A204.1 (cell line): ENCODE data around the gene SLC9A9.

Experiments used
- FAIRE-seq: peaks from 2 replicates; lab custom pipeline; 2012; peaks lifted over from hg19 to GRCh38; lab: Jason Lieb, UNC

Gene SLC9A9

DNA sequence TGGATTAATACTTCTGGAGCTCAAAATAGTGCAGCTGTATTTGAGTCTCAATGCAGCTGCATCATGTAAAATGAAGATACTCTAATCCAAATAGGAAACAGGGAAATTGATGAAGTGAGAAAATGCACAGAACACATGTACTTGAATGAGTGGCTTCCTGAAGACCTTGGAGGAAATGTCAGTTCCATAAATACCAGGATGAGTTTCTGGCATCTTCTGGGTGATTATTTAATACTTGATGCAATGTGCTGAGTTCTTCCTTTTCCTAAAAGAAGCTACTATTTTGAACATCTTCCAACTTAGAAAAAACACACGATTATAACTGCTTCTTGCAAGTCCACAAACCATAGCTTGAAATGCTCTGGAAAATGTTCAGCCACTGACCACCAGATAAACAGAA lies 162.8 kb downstream of the SLC9A9 start:
- FAIRE-seq = no peak

DNA sequence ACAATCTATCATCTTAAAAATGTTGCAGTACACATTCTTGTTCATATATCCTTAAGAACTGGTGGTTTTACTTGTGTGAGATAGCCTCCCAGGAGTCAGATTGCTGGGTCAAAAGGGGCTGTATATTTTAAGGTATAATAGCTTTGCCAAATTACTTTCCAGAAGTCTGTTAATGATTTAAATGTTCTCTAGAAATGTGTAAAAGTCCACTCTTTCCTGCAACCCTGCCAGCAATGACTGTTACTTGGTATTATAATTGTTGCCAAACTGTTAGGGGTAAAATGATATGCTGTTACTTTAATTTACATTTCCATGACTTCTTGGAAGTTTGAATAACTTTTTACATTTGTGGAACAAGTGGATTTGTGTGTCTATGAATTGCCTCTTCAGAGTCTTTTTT lies 170.8 kb downstream of the SLC9A9 start:
- FAIRE-seq = no peak

DNA sequence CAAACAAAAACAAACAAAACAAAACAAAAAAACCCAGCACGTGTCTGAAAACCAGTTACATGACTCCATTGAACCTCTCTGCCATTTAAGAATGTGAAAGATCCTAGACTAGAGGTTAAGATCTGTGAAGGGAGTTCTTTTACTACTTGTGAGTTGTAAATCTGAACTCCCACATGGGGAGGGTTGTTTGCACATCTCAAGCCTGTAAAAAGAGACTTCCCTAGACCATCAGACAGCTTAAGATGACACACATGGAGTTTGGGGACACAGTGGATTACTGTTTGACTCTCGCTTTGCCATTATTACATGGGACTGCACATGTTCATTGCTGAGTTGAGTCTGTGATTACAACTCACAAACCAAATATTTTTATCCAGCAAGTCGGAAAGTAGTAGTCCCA lies 171.5 kb downstream of the SLC9A9 start:
- FAIRE-seq = no peak

DNA sequence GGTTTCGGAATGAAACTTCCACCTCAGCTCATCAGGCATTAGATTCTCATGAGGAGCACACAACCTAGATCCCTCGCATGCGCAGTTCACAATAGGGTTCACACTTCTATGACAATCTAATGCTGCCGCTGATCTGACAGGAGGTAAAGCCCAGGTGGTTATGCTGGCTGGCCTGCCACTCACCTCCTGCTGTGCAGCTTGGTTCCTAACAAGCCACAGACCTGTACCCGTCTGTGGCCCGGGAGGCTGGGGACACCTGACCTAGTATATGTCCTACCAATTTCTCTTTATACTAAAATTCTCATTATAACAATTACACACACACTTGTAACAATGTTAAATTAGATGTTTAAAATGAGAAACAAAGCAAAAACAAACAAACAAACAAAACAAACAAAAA lies 172.2 kb downstream of the SLC9A9 start:
- FAIRE-seq = no peak

DNA sequence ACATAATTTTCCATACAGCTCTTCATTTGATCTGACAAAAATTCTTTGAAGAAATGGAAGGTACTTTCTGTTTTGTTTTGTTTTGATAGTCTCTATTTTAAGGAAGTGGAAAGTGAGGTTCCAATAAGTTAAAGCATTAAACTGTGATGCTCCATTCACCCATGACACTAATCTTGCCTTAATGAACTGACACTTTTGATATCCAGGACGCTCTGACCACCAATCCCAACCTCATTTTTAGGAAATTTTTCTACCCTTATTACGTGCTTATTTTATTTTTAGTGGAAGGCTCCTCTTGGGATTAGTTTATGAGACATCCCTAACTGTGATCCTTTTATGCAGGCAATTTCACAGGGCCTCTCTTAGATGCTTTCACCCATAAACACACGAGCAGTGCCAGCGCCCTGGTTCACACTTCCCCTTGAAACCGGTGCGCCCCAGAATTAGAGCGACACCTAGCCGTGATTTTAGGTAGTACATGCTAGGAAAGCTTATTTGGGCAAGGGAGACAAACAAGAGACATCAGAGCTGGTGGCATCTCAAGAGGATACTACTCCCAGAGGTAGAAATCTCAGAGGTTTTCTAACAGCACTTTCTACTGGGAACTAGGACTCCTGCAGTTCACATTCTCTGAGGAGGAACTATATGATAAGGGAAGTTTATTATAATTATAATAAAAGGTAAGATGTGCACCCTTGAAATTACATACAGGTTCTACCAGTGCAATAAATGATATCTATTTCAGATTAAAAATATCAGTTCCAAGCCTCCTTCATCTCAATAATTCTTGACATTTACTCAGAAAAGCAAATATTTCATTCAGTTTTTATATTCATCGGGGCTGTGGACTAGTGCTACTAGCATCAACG lies 173.9 kb downstream of the SLC9A9 start:
- FAIRE-seq = no peak

DNA sequence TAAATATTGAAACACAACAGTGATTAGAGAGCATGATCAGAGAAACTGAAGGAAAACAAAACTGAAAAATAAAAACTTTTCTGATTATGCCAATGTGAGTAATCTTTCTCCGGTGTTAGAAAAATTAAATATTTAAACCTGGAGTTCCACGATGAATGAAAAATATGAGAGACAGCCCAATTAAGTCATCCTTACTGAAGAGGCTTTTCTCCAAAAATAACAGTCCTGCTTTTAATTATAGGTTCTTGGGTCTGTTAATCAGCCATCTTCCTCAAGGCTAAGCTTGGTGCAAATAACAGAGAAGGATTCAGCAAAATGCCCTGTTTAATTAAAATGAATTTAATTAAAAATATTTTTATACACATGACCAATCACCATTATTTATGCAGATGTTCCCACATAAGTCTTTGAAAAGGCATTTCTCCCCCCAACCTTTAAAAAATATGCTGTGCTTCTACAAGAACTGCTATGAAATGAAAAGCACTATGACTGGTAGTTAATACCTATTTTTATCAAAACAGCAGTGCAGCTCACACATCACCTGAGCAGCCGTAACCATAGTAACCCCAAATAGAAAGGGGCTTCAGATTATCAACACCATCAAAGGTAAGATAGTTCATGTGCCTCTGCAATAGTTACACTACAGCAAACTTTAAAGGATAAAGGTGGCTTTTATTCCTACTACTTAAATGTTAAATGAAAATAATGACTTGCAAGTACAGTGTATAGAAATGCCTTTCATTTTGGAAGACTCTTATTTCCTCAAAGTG lies 175.7 kb downstream of the SLC9A9 start:
- no peak for FAIRE-seq

DNA sequence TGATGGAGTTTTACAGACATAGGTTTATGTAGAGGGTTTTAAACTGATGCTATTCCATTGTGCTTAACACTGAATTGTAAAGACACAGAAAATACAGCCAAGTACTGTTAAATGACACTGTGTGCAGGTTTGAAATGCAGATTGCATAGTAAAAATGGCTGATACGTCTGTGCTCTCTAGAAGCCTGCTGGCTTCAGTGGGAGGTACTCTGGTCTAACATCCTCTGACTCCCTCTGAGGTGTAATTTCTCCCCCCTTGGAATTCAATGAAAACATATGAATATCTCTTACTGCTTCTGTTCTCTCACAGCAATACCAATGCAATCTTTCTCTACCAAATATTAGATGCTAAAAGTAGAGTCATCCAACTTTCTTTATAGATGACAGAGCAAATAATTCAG lies 176.6 kb downstream of the SLC9A9 start:
- no peak for FAIRE-seq

DNA sequence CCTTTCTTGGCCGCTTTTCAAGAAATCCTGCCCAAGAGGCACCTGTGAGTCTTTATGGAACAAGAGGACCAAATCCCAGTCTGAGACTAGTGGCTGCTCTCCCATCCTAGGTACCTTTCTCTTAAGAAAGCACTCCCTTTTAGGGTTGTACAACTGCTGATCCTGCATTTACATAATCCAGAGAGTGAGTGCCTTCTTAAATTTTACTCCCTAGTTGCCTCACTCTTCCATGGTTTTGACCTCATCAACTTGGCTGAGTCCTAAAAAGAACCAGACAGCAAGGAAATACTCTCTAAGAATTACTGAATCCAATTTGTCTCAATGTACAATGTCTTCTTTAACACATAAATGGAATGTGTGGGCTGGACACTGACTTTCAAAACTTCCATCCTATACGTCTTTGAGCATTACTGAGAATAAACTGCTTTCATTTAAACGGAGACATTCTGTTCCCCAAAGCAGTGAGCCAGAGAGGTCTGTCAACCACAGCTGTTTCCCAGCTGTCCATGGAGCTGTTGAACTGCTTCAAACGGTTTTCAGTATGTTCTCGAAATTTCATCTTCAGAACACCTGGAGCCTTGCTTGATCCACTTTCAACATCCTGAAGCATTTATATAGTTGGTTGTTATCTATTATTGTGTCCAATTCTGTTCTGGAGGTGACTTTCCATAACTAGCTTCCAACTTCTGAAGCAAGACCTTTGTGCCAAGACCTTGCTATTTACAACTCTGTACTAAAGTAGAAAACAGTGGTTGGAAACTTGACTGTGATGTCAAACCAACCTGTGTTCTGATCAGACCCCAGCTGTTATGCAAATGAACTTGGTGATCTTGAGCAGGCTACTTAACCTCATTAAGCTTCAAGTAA lies 179.1 kb downstream of the SLC9A9 start:
- FAIRE-seq = no peak

DNA sequence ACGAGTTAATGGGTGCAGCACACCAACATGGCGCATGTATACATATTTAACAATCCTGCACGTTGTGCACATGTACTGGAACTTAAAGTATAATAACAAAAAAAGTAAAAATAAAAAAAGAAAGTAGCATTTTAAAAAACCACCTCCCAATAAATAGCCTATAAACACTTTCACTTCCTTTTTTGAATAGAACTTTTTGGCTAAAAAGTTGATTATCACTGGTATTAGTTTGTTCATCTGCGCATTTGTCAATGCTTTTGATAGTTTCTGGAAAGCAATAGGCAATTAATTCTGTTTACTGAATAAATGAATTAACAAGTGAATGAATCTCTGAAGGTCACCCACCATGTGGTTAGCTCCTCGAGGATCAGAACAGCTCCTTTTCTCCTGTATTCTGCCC lies 179.9 kb downstream of the SLC9A9 start:
- no peak for FAIRE-seq

DNA sequence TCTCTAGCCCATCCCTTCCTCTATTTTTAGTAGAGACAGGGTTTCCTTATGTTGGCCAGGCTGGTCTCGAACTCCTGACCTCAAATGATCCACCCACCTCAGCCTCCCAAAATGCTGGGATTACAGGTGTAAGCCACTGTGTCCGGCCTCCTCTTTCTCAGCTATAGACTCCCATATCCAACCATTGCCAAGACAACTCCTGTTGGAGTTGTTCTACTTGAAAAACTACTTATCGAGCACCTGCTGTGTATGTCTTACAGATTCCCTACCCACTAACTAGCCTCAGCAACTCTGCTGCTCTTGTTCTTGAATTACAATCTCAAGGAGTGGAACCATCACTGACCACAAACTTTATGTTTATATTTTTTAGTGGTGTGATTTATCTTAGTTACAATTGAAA lies 186.6 kb downstream of the SLC9A9 start:
- FAIRE-seq = no peak

DNA sequence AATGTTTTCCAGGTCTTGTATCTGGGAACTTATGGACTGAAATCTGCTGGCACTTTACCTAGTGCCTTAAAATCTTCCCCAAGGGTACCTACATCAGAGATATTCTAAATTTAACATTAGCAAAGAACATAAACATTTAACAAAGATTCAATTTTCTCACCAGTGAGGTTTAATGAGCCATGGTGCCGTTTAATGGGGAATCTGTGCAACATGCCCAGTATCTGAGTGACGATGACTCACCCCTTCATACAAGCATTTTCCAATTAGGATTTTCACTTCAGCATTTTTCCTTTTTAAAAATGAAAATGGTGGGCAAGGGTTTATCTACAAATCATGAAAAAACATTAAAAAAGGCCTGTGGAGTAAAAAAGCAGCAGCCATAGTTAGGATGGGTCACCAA lies 189.4 kb downstream of the SLC9A9 start:
- no peak for FAIRE-seq

DNA sequence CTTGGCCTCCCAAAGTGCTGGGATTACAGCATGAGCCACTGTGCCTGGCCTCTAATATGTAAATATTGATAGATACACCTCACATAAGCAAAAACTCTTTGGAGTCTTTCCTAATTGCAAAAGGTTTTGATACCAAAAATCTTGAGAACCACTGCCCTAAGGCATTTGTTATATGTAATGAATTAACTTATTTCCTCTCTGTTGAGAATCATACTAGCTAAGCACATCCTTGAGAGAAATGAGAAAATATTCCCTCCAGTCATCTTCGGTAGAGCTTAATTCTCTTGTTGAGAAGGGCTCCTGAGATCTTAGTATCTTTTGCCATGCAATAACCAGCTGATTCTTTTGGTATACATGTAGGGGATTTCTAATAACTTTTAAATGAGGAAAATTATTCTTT lies 190.2 kb downstream of the SLC9A9 start:
- no peak for FAIRE-seq

DNA sequence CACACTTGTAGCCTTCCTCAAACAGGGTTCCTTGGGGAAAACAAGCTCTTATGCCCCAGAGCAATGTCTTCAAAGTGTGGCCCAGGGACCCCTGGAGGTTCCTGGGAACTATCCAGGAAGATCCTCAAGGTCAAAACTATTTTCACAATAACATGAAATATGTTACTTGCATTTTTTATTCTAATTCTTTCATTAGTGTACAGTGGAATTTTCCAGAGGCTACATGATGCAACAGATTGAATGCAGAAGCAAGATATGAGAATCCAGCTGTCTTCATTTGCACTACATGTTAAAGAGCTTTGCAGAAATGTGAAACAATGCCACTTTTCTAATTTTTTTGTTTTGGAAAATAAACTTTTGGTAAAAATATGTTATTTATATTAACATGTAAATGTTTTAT lies 190.9 kb downstream of the SLC9A9 start:
- peak; percentile 61 for FAIRE-seq

DNA sequence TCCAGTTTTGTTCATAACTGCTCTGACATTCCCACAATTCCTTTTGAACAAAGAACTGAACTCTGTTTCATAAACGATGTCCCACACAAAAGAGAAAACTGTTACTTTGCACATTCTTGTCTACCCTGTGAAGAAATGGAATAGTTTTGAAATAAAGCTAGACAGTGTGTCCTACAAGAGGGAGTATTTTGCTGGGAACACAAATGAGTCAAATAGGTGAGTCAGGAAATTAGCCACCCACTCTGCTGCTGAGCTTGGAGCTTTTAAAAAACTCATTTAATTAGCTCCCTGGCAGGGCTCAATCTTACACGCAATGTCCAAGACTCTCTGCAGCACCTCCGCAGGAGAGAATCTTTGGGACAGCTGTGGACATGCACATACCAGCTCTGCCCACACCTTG lies 193.4 kb downstream of the SLC9A9 start:
- no peak for FAIRE-seq

DNA sequence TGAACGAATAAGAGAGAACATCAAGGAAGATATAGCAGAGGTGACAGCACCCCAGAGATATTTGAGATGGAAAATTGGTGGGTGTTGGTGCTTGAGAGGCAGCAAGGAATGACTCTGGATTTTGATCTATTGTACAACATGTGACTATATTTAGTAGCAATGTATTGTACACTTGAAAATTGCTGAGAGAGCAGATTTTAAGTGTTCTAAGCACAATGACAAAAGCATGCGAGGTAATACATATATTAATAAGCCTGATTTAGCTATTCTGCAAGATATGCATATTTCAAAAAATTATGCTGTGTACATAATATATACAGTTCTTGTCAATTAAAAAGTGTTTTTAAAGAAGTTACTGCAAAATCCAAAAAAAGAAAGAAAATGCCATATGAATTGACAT lies 194.3 kb downstream of the SLC9A9 start:
- no peak for FAIRE-seq

DNA sequence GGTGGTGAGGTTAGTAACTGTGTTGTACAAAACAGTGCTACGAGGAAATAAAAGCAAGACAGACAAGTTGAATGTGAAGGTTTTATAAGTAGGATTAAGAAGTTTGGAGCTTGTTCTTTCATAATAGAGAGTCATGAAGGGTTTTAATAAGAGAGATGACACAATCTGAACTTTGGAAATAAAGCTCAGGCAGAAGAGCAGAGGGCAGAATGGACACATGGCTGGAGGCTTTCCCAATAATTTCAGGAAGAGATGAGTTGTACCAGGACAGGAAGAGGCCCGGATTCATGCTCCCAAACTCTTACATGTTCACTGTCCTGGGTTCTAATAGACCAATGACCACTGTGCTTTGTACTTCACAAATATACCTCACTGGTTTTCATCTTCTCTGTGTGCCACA lies 194.8 kb downstream of the SLC9A9 start:
- no peak for FAIRE-seq

DNA sequence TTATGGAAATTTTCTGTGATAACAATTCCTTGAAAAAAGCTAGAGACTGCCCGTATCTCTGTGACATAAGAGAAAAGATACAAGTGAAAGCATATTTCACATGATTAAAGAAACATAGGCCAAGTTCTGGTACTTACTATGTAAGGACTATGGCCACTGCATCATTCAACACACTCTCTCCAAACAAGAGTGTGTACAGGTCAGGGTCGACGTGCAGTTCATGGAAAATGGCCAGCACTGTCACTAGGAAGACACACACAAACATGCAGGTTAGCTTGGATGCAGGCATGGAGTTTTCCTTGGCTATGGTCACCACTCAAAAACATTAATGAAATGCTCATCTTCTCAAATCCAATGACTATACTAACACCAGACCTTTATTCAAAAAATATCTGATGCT lies 196.2 kb downstream of the SLC9A9 start:
- FAIRE-seq = no peak

DNA sequence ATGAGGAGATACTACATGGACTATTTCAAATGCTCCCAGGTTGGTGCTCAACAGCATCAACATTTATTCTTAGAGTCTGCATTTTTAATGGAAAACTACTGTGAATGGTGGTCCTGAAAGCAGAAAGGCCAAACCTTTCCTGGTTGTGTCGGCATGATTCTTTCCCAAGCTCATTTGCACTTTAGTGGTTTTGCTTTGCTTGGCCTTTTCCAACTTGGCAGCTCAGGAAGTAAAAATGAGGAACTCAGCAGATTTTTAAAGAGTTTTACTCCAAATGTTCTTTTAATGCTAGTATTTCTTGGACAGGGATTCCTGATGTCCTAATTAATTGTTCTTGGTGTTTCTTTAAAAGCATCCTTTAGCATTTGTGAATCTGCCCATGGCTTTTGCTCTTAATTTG lies 197.4 kb downstream of the SLC9A9 start:
- FAIRE-seq = no peak

DNA sequence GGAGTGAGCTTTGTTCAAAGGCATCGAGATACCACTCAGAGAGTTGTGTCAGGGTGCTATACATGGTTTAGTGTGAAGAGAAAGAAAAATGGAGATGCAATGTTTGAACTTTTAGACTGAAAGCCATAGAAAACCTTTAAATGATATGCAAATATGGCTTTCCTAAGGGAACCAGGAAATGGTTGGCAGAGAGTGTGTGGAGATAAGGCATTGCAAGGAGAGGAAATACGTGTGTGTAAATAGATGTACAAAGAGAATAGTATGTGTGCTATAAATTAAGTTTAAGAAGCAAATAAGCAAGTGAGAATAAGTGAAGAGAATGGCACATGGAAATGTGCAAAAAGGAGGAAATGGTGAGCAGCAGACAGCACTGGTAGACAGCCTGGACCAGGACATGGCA lies 198.1 kb downstream of the SLC9A9 start:
- no peak for FAIRE-seq

DNA sequence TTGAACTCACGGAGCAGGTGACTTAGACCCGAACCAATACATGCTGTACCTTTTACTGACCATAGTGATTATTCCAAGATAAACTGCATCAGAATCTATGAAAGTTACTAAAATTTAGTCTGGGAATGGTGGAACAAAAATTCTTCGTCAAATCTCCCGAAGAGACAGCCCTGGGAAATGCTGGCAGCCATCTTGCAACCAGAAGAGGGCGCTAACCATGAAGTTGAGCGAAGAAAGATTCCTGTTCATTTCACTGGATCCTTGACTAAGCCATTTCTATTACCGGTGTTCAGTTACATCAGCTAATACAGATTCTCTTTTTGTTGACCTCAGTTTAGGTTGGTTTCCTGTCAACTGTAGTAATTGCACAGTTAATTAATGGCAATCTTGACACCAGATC lies 199.6 kb downstream of the SLC9A9 start:
- no peak for FAIRE-seq

DNA sequence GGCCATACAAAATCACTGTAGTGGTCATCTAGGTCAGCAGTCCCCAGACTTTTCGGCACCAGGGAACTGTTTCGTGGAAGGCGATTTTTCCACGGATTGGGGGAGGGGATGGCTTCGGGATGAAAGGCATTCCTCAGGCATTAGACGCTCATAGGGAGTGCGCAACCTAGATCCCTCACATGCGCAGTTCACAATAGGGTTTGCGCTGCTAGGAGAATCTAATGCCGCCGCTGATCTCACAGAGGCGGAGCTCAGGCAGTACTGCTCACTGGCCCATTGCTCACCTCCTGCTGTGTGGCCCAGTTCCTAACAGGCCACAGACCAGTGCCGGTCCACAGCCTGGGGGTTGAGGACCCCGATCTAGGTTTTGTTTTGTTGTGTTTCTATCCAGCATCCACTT lies 200.1 kb downstream of the SLC9A9 start:
- FAIRE-seq = no peak

DNA sequence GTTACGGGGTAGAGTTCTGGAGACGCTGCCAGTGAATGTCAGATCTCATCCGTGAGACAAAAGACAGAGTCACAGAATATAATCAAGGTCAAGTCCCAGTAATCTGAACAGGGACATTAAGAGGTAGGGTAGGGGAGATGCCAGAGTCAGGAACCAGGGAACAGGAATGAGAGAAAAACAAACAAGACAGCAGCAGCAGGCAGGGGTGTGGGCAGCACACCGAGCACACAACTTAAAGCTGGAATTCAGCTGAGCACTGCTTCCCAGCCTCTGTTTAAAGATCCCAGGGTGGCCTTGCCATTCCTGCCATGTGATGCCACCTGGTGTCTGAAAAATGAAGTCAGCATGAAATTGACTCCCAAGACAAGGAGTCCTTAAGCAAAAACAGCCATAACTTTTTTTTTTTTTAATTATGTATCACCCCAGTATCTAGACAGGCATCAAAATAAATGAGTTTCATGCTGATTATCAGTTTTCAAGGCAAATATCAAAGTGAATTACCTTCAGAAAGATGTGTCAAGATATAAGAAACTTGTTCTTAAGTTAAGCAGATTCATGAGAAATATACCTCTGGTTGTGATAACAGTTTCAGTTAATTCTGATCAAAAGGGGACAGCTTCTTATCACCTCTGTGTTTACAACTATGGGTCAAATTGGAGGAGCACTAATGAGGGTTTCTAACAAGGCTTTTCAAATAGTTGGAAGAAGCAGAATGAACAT lies 203.7 kb downstream of the SLC9A9 start:
- no peak for FAIRE-seq
